ENCODE data around the gene TAX1BP1. TPM values are rescaled to one million over a fixed set of nuclear protein-coding genes. Genes with fewer than 3 reads are reported as not detected.

TAX1BP1 gene
- total and polyA plus RNA-seq, 2 of the 13 experiments (the other 11 are each of a cell fraction or from before 2014, with no cell fraction given): 95.2 to 98.9 TPM

- peak; percentile 70 for TF ChIP-seq MED1 (CRISPR knock-in tag; IDR thresholded peaks at IDR 0.05)
- TF ChIP-seq CBX1 (IDR thresholded peaks at IDR 0.05; ENCODE audit: low read depth): no peak
- 0 out of 2 replicates have a peak, but pooled peaks have one; percentile 42 for TF ChIP-seq NFKBIZ (CRISPR knock-in tag; IDR thresholded peaks at IDR 0.05)
- TF ChIP-seq ZNF484 (CRISPR knock-in tag; IDR thresholded peaks at IDR 0.05; ENCODE audit: borderline replicate concordance, low read depth): no peak
- TF ChIP-seq USF2 (IDR thresholded peaks at IDR 0.05; ENCODE audit: low read depth, low read length): 0 out of 2 replicates have a peak, but pooled peaks have one; percentile 10
- no peak; the same call in 1 of the 2 replicates for TF ChIP-seq USF2 (CRISPR knock-in tag; IDR thresholded peaks at IDR 0.05; ENCODE audit: borderline replicate concordance)
- TF ChIP-seq ZNF660 (CRISPR knock-in tag; IDR thresholded peaks at IDR 0.05; ENCODE audit: borderline replicate concordance, low read depth): no peak
- TF ChIP-seq ZFP41 (CRISPR knock-in tag; IDR thresholded peaks at IDR 0.05; ENCODE audit: borderline replicate concordance): no peak
- TF ChIP-seq RELA (CRISPR knock-in tag; IDR thresholded peaks at IDR 0.05): no peak
- no peak for TF ChIP-seq ZNF432 (CRISPR knock-in tag; IDR thresholded peaks at IDR 0.05; ENCODE audit: borderline replicate concordance)
- no peak for TF ChIP-seq ZNF333 (CRISPR knock-in tag; IDR thresholded peaks at IDR 0.05; ENCODE audit: borderline replicate concordance)
- 0 out of 2 replicates have a peak, but pooled peaks have one; percentile 34 for TF ChIP-seq ATF1 (CRISPR knock-in tag; IDR thresholded peaks at IDR 0.05)
- TF ChIP-seq MEF2D (CRISPR knock-in tag; IDR thresholded peaks at IDR 0.05): no peak
- peak; percentile 97 for TF ChIP-seq HOXA5 (CRISPR knock-in tag; IDR thresholded peaks at IDR 0.05)
- no peak; the same call in 1 of the 2 replicates for TF ChIP-seq ARID4A (CRISPR knock-in tag; IDR thresholded peaks at IDR 0.05; ENCODE audit: borderline replicate concordance)
- peak; percentile 83 for TF ChIP-seq CEBPB (IDR thresholded peaks at IDR 0.05; ENCODE audit: borderline replicate concordance, low read depth, low read length)
- TF ChIP-seq TEF (CRISPR knock-in tag; IDR thresholded peaks at IDR 0.05): peak; percentile 96; the same call in 1 of the 2 replicates
- no peak for TF ChIP-seq ZIK1 (CRISPR knock-in tag; IDR thresholded peaks at IDR 0.05; ENCODE audit: borderline replicate concordance, low read depth)
- no peak for TF ChIP-seq MYPOP (CRISPR knock-in tag; IDR thresholded peaks at IDR 0.05)
- TF ChIP-seq NFRKB (IDR thresholded peaks at IDR 0.05): no peak
- no peak for TF ChIP-seq ZNF260 (CRISPR knock-in tag; IDR thresholded peaks at IDR 0.05; ENCODE audit: borderline replicate concordance, low read depth)
- TF ChIP-seq MIXL1 (CRISPR knock-in tag; IDR thresholded peaks at IDR 0.05): peak; percentile 87
- no peak for TF ChIP-seq ZFYVE20 (CRISPR knock-in tag; IDR thresholded peaks at IDR 0.05; ENCODE audit: borderline replicate concordance, low read depth)
- TF ChIP-seq GTF3A (CRISPR knock-in tag; conservative IDR thresholded peaks at IDR 0.05): no peak
Measured at GRCh38 chr7:27693794-27694193, 46.2 kb upstream of the TAX1BP1 start (continued).
